Stimulated activated CD4-positive, alpha-beta T cell treated with anti-CD3 and anti-CD28 coated beads, Interleukin-2, amount 100 ng/mL, for 48 hours (primary cell): ENCODE data around the gene MNT.

Experiments
- DNase-seq, 2 donors: peaks; one replicate each; pipeline ENCODE4 v3.0.0-alpha.2; 2020

MNT gene

GRCh38 chr17:2380226-2380922 is 20.5 kb downstream of the MNT start:
- no peak for DNase-seq

GRCh38 chr17:2379489-2380225 is 21.2 kb downstream of the MNT start:
- no peak for DNase-seq

GRCh38 chr17:2378905-2379304 is 22.0 kb downstream of the MNT start:
- DNase-seq = no peak

GRCh38 chr17:2377659-2378058 is 23.2 kb downstream of the MNT start:
- no peak for DNase-seq

- DNase-seq = no peak
Measured at GRCh38 chr17:2376107-2376506, 24.8 kb downstream of the MNT start.

GRCh38 chr17:2375406-2375805 is 25.5 kb downstream of the MNT start:
- DNase-seq = no peak

- no peak for DNase-seq
Measured at GRCh38 chr17:2374549-2375285, 26.1 kb downstream of the MNT start.

- DNase-seq = no peak
Measured at GRCh38 chr17:2373179-2373578, 27.7 kb downstream of the MNT start.

GRCh38 chr17:2372681-2373080 is 28.2 kb downstream of the MNT start:
- no peak for DNase-seq

- DNase-seq = no peak
Measured at GRCh38 chr17:2372180-2372579, 28.7 kb downstream of the MNT start.

GRCh38 chr17:2371183-2372130 is 29.4 kb downstream of the MNT start:
- DNase-seq = no peak

GRCh38 chr17:2370211-2370589 is 30.7 kb downstream of the MNT start:
- no peak for DNase-seq

- DNase-seq = no peak
Measured at GRCh38 chr17:2369551-2370210, 31.2 kb downstream of the MNT start.

GRCh38 chr17:2369039-2369438 is 31.8 kb downstream of the MNT start:
- DNase-seq = no peak

GRCh38 chr17:2368359-2368758 is 32.5 kb downstream of the MNT start:
- DNase-seq = no peak

- DNase-seq = no peak
Measured at GRCh38 chr17:2366747-2367494, 33.9 kb downstream of the MNT start.

GRCh38 chr17:2365132-2365531 is 35.7 kb downstream of the MNT start:
- DNase-seq = no peak

- no peak for DNase-seq
Measured at GRCh38 chr17:2364763-2365116, 36.1 kb downstream of the MNT start.

GRCh38 chr17:2363851-2364762 is 36.8 kb downstream of the MNT start:
- DNase-seq = no peak

- no peak for DNase-seq
Measured at GRCh38 chr17:2363318-2363717, 37.5 kb downstream of the MNT start.
